K562 (cell line): ENCODE data around the gene COL4A6. TPM values are rescaled to one million over a fixed set of nuclear protein-coding genes. Genes with fewer than 3 reads are reported as not detected.
A peak's percentile ranks its signal among the peaks of the same experiment; 100 is the strongest.

Source experiments
- ATAC-seq: fragments of 200-7000 bp; cut with Tn5 transposase; 3 replicates; pipeline ENCODE4 v1.9.1; 2020; ENCODE audit warnings: moderate library complexity
- BruUV-seq: library from RNA; stranded (reverse); fragments of 400-500 nt; replicated peaks from 2 replicates; lab custom pipeline; 2021; lab: Mats Ljungman, UMichigan
- CTCF ChIA-PET: fragments of 300-600 bp; formaldehyde crosslinking; extraction: SDS; loops from one replicate; lab custom pipeline; 2021; ENCODE audit warnings: low intra/inter-chr PET ratio; lab: Yijun Ruan, JAX
- POLR2A ChIA-PET: fragments of 300-600, 350-650 bp; sonication (Branson Sonifier 250); formaldehyde crosslinking; extraction: SDS; loops from one replicate; lab custom pipeline; 2021; ENCODE audit warnings: antibody characterized with exemption, inconsistent platforms; lab: Yijun Ruan, JAX
- DNase-seq, 4 experiments: peaks; one replicate each; pipeline versions ENCODE4 v3.0.0 to v3.0.0-alpha.2; 2011 to 2018; ENCODE audit warnings: low spot score in 3 of 4, mixed read lengths in 3 of 4; ENCODE audit errors: extremely low read depth in 1 of 4
- FAIRE-seq: peaks from 2 replicates; lab custom pipeline; 2011; peaks lifted over from hg19 to GRCh38; lab: Jason Lieb, UNC
- H2AFZ ChIP-seq: 2 replicates; pipeline ENCODE4 v1.6.0; 2011; ENCODE audit warnings: low read depth, low read length, control low read depth, inconsistent platforms
- H3K27ac ChIP-seq: fragments of 200-600 bp; 3 replicates; pipeline ENCODE4 v1.8.0; 2011; ENCODE audit warnings: low read depth, mild to moderate bottlenecking, control low read depth, inconsistent platforms, low read length, moderate library complexity, mixed read lengths; ENCODE audit errors: extremely low read depth
- H3K27me3 ChIP-seq, 2 experiments: fragments of 300-600 bp in 1 of 2; 2 replicates in 1 of 2; 3 replicates in 1 of 2; pipeline versions ENCODE4 v1.6.0 to v1.8.0; 2011; ENCODE audit warnings: inconsistent platforms in 2 of 2, low read length in 2 of 2, mild to moderate bottlenecking in 1 of 2, mixed read lengths in 1 of 2, moderate library complexity in 1 of 2; ENCODE audit not compliant: control insufficient read depth in 2 of 2, insufficient read depth in 2 of 2
- H3K36me3 ChIP-seq: fragments of 300-600 bp; 3 replicates; pipeline ENCODE4 v1.8.0; 2011; ENCODE audit warnings: mild to moderate bottlenecking, low read length, inconsistent platforms; ENCODE audit not compliant: control insufficient read depth, insufficient read depth
- H3K4me1 ChIP-seq, 2 experiments: fragments of 200-600 bp in 1 of 2; replicated peaks in 1 of 2; 2 replicates in 1 of 2; 3 replicates in 1 of 2; pipeline versions ENCODE4 v1.5.1 to v1.8.0; 2011; ENCODE audit warnings: inconsistent platforms in 2 of 2, low read length in 2 of 2, mild to moderate bottlenecking in 1 of 2, mixed read lengths in 1 of 2, moderate library complexity in 1 of 2; ENCODE audit not compliant: control insufficient read depth in 2 of 2, insufficient read depth in 2 of 2
- H3K4me2 ChIP-seq: 2 replicates; pipeline ENCODE4 v1.6.1; 2011; ENCODE audit warnings: low read length, control low read depth, inconsistent platforms, mixed read lengths; ENCODE audit not compliant: insufficient read depth
- H3K4me3 ChIP-seq: fragments of 200-600 bp; sonication (generic), shearing (Covaris generic); 2 replicates; pipeline ENCODE4 v1.5.1; 2016; ENCODE audit warnings: control low read depth, inconsistent platforms
- H3K79me2 ChIP-seq: fragments of 200-600 bp; 3 replicates; pipeline ENCODE4 v1.8.0; 2011; ENCODE audit warnings: low read length, inconsistent platforms; ENCODE audit not compliant: control insufficient read depth, insufficient read depth
- H3K9ac ChIP-seq, 2 experiments: 2 replicates each; pipeline versions ENCODE4 v1.6.0 to v1.6.1; 2011; ENCODE audit warnings: low read depth in 2 of 2, low read length in 2 of 2, control low read depth in 1 of 2, inconsistent platforms in 1 of 2, mild to moderate bottlenecking in 1 of 2, mixed read lengths in 1 of 2; ENCODE audit not compliant: insufficient read depth in 1 of 2
- H3K9me1 ChIP-seq: one replicate; pipeline ENCODE4 v1.6.0; 2011; ENCODE audit warnings: inconsistent platforms, mild to moderate bottlenecking, low read length, moderate library complexity; ENCODE audit not compliant: control insufficient read depth, insufficient read depth
- H3K9me3 ChIP-seq: replicated peaks from 2 replicates; pipeline ENCODE4 v1.5.1; 2011; ENCODE audit warnings: low read depth, low read length, inconsistent platforms; ENCODE audit not compliant: control insufficient read depth, insufficient read depth
- H4K20me1 ChIP-seq: replicated peaks from 2 replicates; pipeline ENCODE4 v1.6.1; 2011; ENCODE audit warnings: low read length, inconsistent platforms, mixed read lengths; ENCODE audit not compliant: control insufficient read depth, insufficient read depth
- CC2D1A ChIP-seq: fragments of 450-650 bp; IDR thresholded peaks from 2 replicates; pipeline ENCODE4 v1.6.1; 2017; ENCODE audit warnings: mild to moderate bottlenecking
- HMG20B ChIP-seq: fragments of 250-450 bp; sonication (Bioruptor Pico); IDR thresholded peaks from 2 replicates; pipeline ENCODE4 v1.5.0; 2021; ENCODE audit warnings: mild to moderate bottlenecking
- HMGN3 ChIP-seq: IDR thresholded peaks from 2 replicates; pipeline ENCODE4 v1.6.1; 2011; ENCODE audit warnings: borderline replicate concordance, low read depth, mild to moderate bottlenecking, mixed read lengths, low read length; ENCODE audit not compliant: insufficient read length; ENCODE audit errors: extremely low read depth
- JUN ChIP-seq, 2 experiments: sonication (generic) in 1 of 2; formaldehyde crosslinking in 1 of 2; IDR thresholded peaks; 2 replicates each; pipeline versions ENCODE4 v1.6.1 to v1.8.0; 2012 to 2022; ENCODE audit warnings: borderline replicate concordance in 2 of 2, mild to moderate bottlenecking in 2 of 2, improper control_type of control experiment in 1 of 2, low read depth in 1 of 2, low read length in 1 of 2, missing genetic modification reagents in 1 of 2
- KAT7 ChIP-seq: sonication (generic); formaldehyde crosslinking; IDR thresholded peaks from 2 replicates; pipeline ENCODE4 v1.8.0; 2022; ENCODE audit warnings: missing genetic modification reagents, mild to moderate bottlenecking, borderline replicate concordance
- NFIC ChIP-seq: fragments of 450-650 bp; IDR thresholded peaks from 2 replicates; pipeline ENCODE4 v1.6.1; 2017; ENCODE audit warnings: mild to moderate bottlenecking, inconsistent platforms
- TCFL5 ChIP-seq: fragments of 250-450 bp; sonication (Bioruptor Pico); conservative IDR thresholded peaks from 2 replicates; pipeline ENCODE4 v1.6.1; 2021; ENCODE audit warnings: mild to moderate bottlenecking, moderate library complexity, matching md5 sums
- ZNF699 ChIP-seq: fragments of 250-450 bp; sonication (Bioruptor Pico); IDR thresholded peaks from 2 replicates; pipeline ENCODE4 v1.8.0; 2021; ENCODE audit warnings: mild to moderate bottlenecking, moderate library complexity; ENCODE audit not compliant: insufficient replicate concordance
- WGBS: fragments of 100-300 bp; shearing (Covaris generic); methylation state at CpG from one replicate; pipeline ENCODE4 v1.1.6; 2016; ENCODE audit warnings: low coverage, mixed read lengths; ENCODE audit not compliant: insufficient coverage; ENCODE audit errors: missing lambda C conversion rate; 5-methylcytosine and 5-hydroxymethylcytosine counted together
- in situ Hi-C: fragments of 300-500 bp; cut with MboI; formaldehyde crosslinking; loops from 4 replicates; pipeline ENCODE4 v1.15.0; 2018; ENCODE audit warnings: inconsistent platforms, mixed read lengths
- intact Hi-C: fragments of 100-400 bp; cut with micrococcal nuclease; formaldehyde crosslinking; loops from 2 replicates; pipeline ENCODE4 v1.14.2; 2022
- polyA plus RNA-seq, 8 experiments: library from polyadenylated mRNA; depleted of rRNA in 4 of 8; stranded (reverse) in 5 of 8; unstranded in 3 of 8; fragments of >200 nt; fragmentation: Nextera tagmentation in 2 of 8; fragmentation: Illumina TruSeq in 1 of 8; extraction: Ambion mirVana in 2 of 8; extraction: Trizol in 1 of 8; gene quantifications; 2 replicates each; pipeline versions ENCODE4 v1.2.1 to v1.2.3, GENCODE V29; 2011 to 2014; ENCODE audit warnings: inconsistent platforms in 1 of 8, missing spikeins in 1 of 8
- total RNA-seq, 7 experiments: library from RNA; depleted of rRNA in 6 of 7; stranded (reverse); fragments of >200 nt in 6 of 7; fragmentation: Illumina TruSeq in 2 of 7; extraction: Trizol in 2 of 7; gene quantifications; 2 replicates each; pipeline versions ENCODE4 v1.2.1 to v1.2.3, GENCODE V29; 2011 to 2021; ENCODE audit warnings: low replicate concordance in 1 of 7
- TF ChIP-seq, protein P1 (sequence below): IDR thresholded peaks from 2 replicates; pipeline ENCODE4 v1.6.1; 2011; ENCODE audit warnings: borderline replicate concordance, low read depth, mild to moderate bottlenecking, moderate library complexity, low read length; ENCODE audit not compliant: insufficient read depth, poor library complexity, severe bottlenecking

COL4A6 gene
- total and polyA plus RNA-seq, 9 of the 15 experiments (the other 6 are each of a cell fraction or from before 2014, with no cell fraction given), result 0.02 to 0.05 TPM; not detected in 7

DNA sequence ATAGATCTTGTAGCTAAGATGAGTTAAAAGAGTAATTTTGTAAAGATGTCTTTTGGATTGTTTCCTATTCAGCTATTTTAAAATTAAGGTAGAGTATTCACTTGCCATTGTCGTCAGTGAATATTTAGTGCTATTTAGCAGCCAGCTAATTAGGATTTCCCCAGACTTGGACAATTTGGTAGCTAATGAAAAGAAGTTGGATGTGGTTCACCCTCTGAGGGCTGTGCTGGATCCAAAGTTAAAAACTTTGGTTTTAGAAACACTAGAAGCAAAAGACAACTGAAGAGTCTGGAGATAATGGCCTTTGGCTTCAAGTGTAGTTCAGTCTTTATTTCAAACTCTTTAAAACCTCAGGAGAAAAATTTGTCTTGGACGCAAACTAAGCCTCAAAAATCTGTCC, 305.3 kb downstream of the COL4A6 start (continued):
- TF ChIP-seq CC2D1A (no peak), HMGN3 (no peak), HMG20B (CRISPR knock-in tag) (no peak), TCFL5 (CRISPR knock-in tag) (no peak), KAT7 (no peak)
- TF ChIP-seq, all 486 proteins: peak for 0

DNA sequence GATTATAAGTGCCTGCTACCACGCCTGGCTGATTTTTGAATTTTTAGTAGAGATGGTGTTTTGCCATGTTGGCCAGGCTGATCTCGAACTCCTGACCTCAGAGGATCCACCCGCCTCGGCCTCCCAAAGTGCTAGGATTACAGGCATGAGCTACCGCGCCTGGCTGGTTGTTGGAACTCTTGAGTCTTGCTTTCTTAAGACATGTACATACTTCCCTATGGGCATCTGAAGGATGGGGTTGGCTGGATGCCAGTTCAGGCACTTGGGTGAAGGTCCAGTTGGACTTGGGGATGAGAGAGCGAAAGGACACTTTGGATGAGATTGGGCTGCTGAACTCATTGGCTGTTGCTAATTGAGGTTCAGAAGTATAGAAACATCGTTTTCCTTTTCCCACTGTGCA, 306.2 kb downstream of the COL4A6 start:
- Histone ChIP-seq H3K27ac (no peak overlapping the region), H3K4me3 (no peak overlapping the region), H3K36me3 (peaks cover 6% of the 10 kb centered on the region; the same call in 2 of the 3 replicates), H3K4me2 (no peak overlapping the region), H3K9ac (no peak overlapping the region), H3K9me3 (no peaks in the 10 kb centered on the region), H3K4me1 (peaks cover 0 to 2% of the 10 kb centered on the region in 2 experiments; a peak in 2 of 5 replicates), H4K20me1 (no peaks in the 10 kb centered on the region), H2AFZ (no peak overlapping the region), H3K79me2 (no peaks in the 10 kb centered on the region), H3K27me3 (no peaks in the 10 kb centered on the region), H3K9me1 (no peaks in the 10 kb centered on the region)
- TF ChIP-seq ZNF699, result no peak
- TF ChIP-seq JUN (IDR thresholded peaks at IDR 0.05; ENCODE audit: borderline replicate concordance, low read depth, low read length), result no peak
- no peak for TF ChIP-seq JUN (CRISPR knock-in tag; IDR thresholded peaks at IDR 0.05; ENCODE audit: borderline replicate concordance)
- peak; percentile 69 for TF ChIP-seq NFIC
- TF ChIP-seq, protein P1, sequence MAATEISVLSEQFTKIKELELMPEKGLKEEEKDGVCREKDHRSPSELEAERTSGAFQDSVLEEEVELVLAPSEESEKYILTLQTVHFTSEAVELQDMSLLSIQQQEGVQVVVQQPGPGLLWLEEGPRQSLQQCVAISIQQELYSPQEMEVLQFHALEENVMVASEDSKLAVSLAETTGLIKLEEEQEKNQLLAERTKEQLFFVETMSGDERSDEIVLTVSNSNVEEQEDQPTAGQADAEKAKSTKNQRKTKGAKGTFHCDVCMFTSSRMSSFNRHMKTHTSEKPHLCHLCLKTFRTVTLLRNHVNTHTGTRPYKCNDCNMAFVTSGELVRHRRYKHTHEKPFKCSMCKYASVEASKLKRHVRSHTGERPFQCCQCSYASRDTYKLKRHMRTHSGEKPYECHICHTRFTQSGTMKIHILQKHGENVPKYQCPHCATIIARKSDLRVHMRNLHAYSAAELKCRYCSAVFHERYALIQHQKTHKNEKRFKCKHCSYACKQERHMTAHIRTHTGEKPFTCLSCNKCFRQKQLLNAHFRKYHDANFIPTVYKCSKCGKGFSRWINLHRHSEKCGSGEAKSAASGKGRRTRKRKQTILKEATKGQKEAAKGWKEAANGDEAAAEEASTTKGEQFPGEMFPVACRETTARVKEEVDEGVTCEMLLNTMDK, result no peak
- ATAC-seq (no peak), FAIRE-seq (no peak), DNase-seq (no peak)
- in situ Hi-C loops (no loop called here), intact Hi-C loops (no loop called here)
- WGBS, result 76% methylated on average over 4 of the region's 8 CpGs
- CTCF ChIA-PET, result no interaction called here
- no TSS peak for BruUV-seq
- POLR2A ChIA-PET, result interaction anchor here (1.2 kb wide), 1 partner anchor 11 kb away, joined by 3 read pairs; no protein-coding TSS in a partner anchor
